Activated CD4-positive, alpha-beta T cell treated with anti-CD3 and anti-CD28 coated beads for 36 hours (primary cell): Measurements from ENCODE around the gene RRP9. TPM values are rescaled to one million over a fixed set of nuclear protein-coding genes. Genes with fewer than 3 reads are reported as not detected.
A peak's percentile ranks its signal among the peaks of the same experiment; 100 is the strongest.

Source experiments
- ATAC-seq: fragments of 200-7000 bp; cut with Tn5 transposase; one replicate; pipeline ENCODE4 v1.10.0; 2021; ENCODE audit warnings: mild to moderate bottlenecking, moderate library complexity
- CTCF ChIA-PET: fragments of 350-600 bp; sonication (Branson Sonifier 250); formaldehyde crosslinking; loops from one replicate; lab custom pipeline; 2021; ENCODE audit warnings: antibody characterized with exemption; lab: Charles Lee
- POLR2A ChIA-PET: fragments of 350-600 bp; sonication (Branson Sonifier 250); formaldehyde crosslinking; loops from one replicate; lab custom pipeline; 2021; ENCODE audit warnings: antibody characterized with exemption, inconsistent platforms; lab: Charles Lee
- DNase-seq: peaks from one replicate; pipeline ENCODE4 v3.0.0-alpha.2; 2020
- H3K27ac Mint-ChIP-seq: one replicate; pipeline ENCODE4 v1.8.0; 2021; ENCODE audit warnings: mixed read lengths
- H3K27me3 Mint-ChIP-seq: one replicate; pipeline ENCODE4 v1.8.0; 2021; ENCODE audit warnings: mixed read lengths
- H3K36me3 Mint-ChIP-seq: one replicate; pipeline ENCODE4 v1.8.0; 2021; ENCODE audit warnings: low read depth, mixed read lengths
- H3K4me1 Mint-ChIP-seq: one replicate; pipeline ENCODE4 v1.8.0; 2021; ENCODE audit warnings: mixed read lengths
- H3K4me3 Mint-ChIP-seq: one replicate; pipeline ENCODE4 v1.8.0; 2021; ENCODE audit warnings: mild to moderate bottlenecking, moderate library complexity, mixed read lengths
- H3K9me3 Mint-ChIP-seq: one replicate; pipeline ENCODE4 v1.8.0; 2021; ENCODE audit warnings: low read depth, mixed read lengths
- intact Hi-C, 2 experiments: fragments of 100-400 bp; cut with DNase I in 1 of 2; cut with micrococcal nuclease in 1 of 2; formaldehyde crosslinking; loops; one replicate each; pipeline versions ENCODE4 v1.14.2 to v1.15.1; 2022 to 2024; cut with DNase I, micrococcal nuclease
- total RNA-seq, 2 experiments: library from RNA; stranded (reverse); gene quantifications; one replicate each; pipeline ENCODE4 v1.2.3, GENCODE V29; 2021

The RRP9 gene
- total RNA-seq, 2 experiments from 2014 or later, result 38.2 to 39.3 TPM

GRCh38 chr3:51945031-51945840, 3.5 kb upstream of the RRP9 start:
- CTCF ChIA-PET, result interaction anchor here (0.8 to 1.6 kb wide), 4 partner anchors 9 to 425 kb away, joined by 3 to 7 read pairs (median 4); partner anchors contain the start of genes ABHD14B and GPR62
- POLR2A ChIA-PET, result no interaction called here
- no peaks in the 10 kb centered on the region for H3K27me3 Mint-ChIP-seq
- H3K36me3 Mint-ChIP-seq, result peaks cover 5% of the 10 kb centered on the region
- ATAC-seq (no peak), DNase-seq (no peak)
- no peak overlapping the region for H3K27ac Mint-ChIP-seq
- H3K4me3 Mint-ChIP-seq, result no peak overlapping the region
- intact Hi-C loops, result loop anchor here in 1 of 2 experiments (10.0 kb wide), 1 partner anchor 1330 kb away; the partner anchor contains the start of genes CISH and MAPKAPK3
- H3K4me1 Mint-ChIP-seq, result peaks cover 15% of the 10 kb centered on the region
- no peaks in the 10 kb centered on the region for H3K9me3 Mint-ChIP-seq

- POLR2A ChIA-PET, result interaction anchor here (0.5 kb wide), 1 partner anchor 333 kb away, joined by 5 read pairs; no protein-coding TSS in a partner anchor
- H3K27ac Mint-ChIP-seq, result no peak overlapping the region
Observed at GRCh38 chr3:51944451-51945021, 2.8 kb upstream of the RRP9 start.

GRCh38 chr3:51943451-51944391, 2.0 kb upstream of the RRP9 start:
- no peak for ATAC-seq
- POLR2A ChIA-PET, result interaction anchor here (0.5 to 0.6 kb wide), 2 partner anchors 34 to 334 kb away, joined by 4 to 5 read pairs; no protein-coding TSS in a partner anchor
- H3K27me3 Mint-ChIP-seq, result no peaks in the 10 kb centered on the region
- H3K36me3 Mint-ChIP-seq, result peaks cover 11% of the 10 kb centered on the region
- intact Hi-C loops, result loop anchor here (2.0 to 10.0 kb wide), 5 partner anchors 113 to 1646 kb away; partner anchors contain the start of genes CISH (in 1 of the 2), DUSP7 (in 1 of the 2), GNL3 (in 1 of the 2) and HYAL3 (in 1 of the 2)
- CTCF ChIA-PET, result interaction anchor here (0.6 to 3.3 kb wide), 8 partner anchors 16 to 211 kb away, joined by 3 to 30 read pairs (median 6); partner anchors contain the start of genes ABHD14A, ABHD14B and POC1A
- peaks cover 26% of the 10 kb centered on the region for H3K4me1 Mint-ChIP-seq
- peak overlapping the region; percentile 84 for H3K4me3 Mint-ChIP-seq
- no peaks in the 10 kb centered on the region for H3K9me3 Mint-ChIP-seq
- no peak overlapping the region for H3K27ac Mint-ChIP-seq
- DNase-seq, result no peak

More at GRCh38 chr3:51944451-51945021, 2.8 kb upstream of the RRP9 start:
- DNase-seq (no peak), ATAC-seq (no peak)
- Mint-ChIP-seq H3K9me3 (no peaks in the 10 kb centered on the region), H3K27me3 (no peaks in the 10 kb centered on the region), H3K4me3 (no peak overlapping the region), H3K36me3 (peaks cover 7% of the 10 kb centered on the region), H3K4me1 (peaks cover 20% of the 10 kb centered on the region)
- intact Hi-C loops, result loop anchor here (5.0 to 10.0 kb wide), 2 partner anchors 1330 to 1647 kb away; partner anchors contain the start of genes CISH (in 1 of the 2), HYAL3 (in 1 of the 2), MAPKAPK3 (in 1 of the 2) and NAA80 (in 1 of the 2)
- CTCF ChIA-PET, result interaction anchor here (0.6 to 1.6 kb wide), 4 partner anchors 29 to 210 kb away, joined by 3 to 7 read pairs (median 4); partner anchors contain the start of genes ABHD14B and POC1A

GRCh38 chr3:51942603-51943450, 1.1 kb upstream of the RRP9 start:
- intact Hi-C loops, result loop anchor here (1.0 to 10.0 kb wide), 23 partner anchors 24 to 1646 kb away; partner anchors contain the start of genes ABHD14B (in 2 of the 2), ACY1 (in 2 of the 2), ALAS1 (in 1 of the 2) and CISH (in 1 of the 2)
- Mint-ChIP-seq H3K4me3 (peak overlapping the region; percentile 84), H3K9me3 (no peaks in the 10 kb centered on the region), H3K27ac (peak overlapping the region; percentile 83), H3K36me3 (peaks cover 15% of the 10 kb centered on the region), H3K27me3 (no peaks in the 10 kb centered on the region), H3K4me1 (peaks cover 33% of the 10 kb centered on the region)
- ChIA-PET CTCF (interaction anchor here (0.5 to 3.3 kb wide), 13 partner anchors 10 to 488 kb away, joined by 3 to 30 read pairs (median 6); partner anchors contain the start of genes ABHD14A, ABHD14B, GPR62 and PCBP4), POLR2A (interaction anchor here (0.6 to 1.1 kb wide), 2 partner anchors 32 to 35 kb away, joined by 3 to 4 read pairs; partner anchors contain the start of gene ABHD14A)
- DNase-seq, result peak; percentile 81
- peak; percentile 37 for ATAC-seq

GRCh38 chr3:51941463-51941797, 274 bp downstream of the RRP9 start:
- DNase-seq (no peak), ATAC-seq (no peak)
- POLR2A ChIA-PET, result interaction anchor here (0.6 to 1.1 kb wide), 7 partner anchors 28 to 1374 kb away, joined by 3 to 13 read pairs (median 3); partner anchors contain the start of genes ACY1, C3orf18, DUSP7 and RPL29
- Mint-ChIP-seq H3K4me3 (peak overlapping the region; percentile 84), H3K4me1 (peaks cover 33% of the 10 kb centered on the region), H3K27ac (peak overlapping the region; percentile 45), H3K27me3 (no peaks in the 10 kb centered on the region), H3K9me3 (no peaks in the 10 kb centered on the region), H3K36me3 (peaks cover 24% of the 10 kb centered on the region)
- intact Hi-C loops, result loop anchor here (5.0 to 10.0 kb wide), 2 partner anchors 1327 to 1644 kb away; partner anchors contain the start of genes CISH (in 1 of the 2), HYAL3 (in 1 of the 2), MAPKAPK3 (in 1 of the 2) and NAA80 (in 1 of the 2)
- CTCF ChIA-PET, result interaction anchor here (0.6 to 3.3 kb wide), 25 partner anchors 9 to 1623 kb away, joined by 3 to 30 read pairs (median 4); partner anchors contain the start of genes ABHD14A, ABHD14B, DUSP7 and IQCF2

- ATAC-seq (no peak), DNase-seq (no peak)
- peaks cover 29% of the 10 kb centered on the region for H3K36me3 Mint-ChIP-seq
- intact Hi-C loops, result loop anchor here (5.0 to 10.0 kb wide), 2 partner anchors 1326 to 1644 kb away; partner anchors contain the start of genes CISH (in 1 of the 2), HYAL3 (in 1 of the 2), MAPKAPK3 (in 1 of the 2) and NAA80 (in 1 of the 2)
- peak overlapping the region; percentile 45 for H3K27ac Mint-ChIP-seq
- peaks cover 33% of the 10 kb centered on the region for H3K4me1 Mint-ChIP-seq
- H3K27me3 Mint-ChIP-seq, result no peaks in the 10 kb centered on the region
- ChIA-PET POLR2A (interaction anchor here (0.6 to 1.1 kb wide), 10 partner anchors 28 to 1373 kb away, joined by 3 to 13 read pairs (median 4); partner anchors contain the start of genes ACY1, C3orf18, DUSP7 and POC1A), CTCF (interaction anchor here (0.6 to 3.3 kb wide), 25 partner anchors 8 to 1623 kb away, joined by 3 to 30 read pairs (median 4); partner anchors contain the start of genes ABHD14A, ABHD14B, DUSP7 and IQCF2)
- no peaks in the 10 kb centered on the region for H3K9me3 Mint-ChIP-seq
- peak overlapping the region; percentile 84 for H3K4me3 Mint-ChIP-seq
Observed at GRCh38 chr3:51940648-51941462, 849 bp downstream of the RRP9 start.

GRCh38 chr3:51938780-51939425, 2.8 kb downstream of the RRP9 start:
- Mint-ChIP-seq H3K4me3 (no peak overlapping the region), H3K27ac (peak overlapping the region; percentile 52), H3K36me3 (peaks cover 41% of the 10 kb centered on the region), H3K4me1 (peaks cover 33% of the 10 kb centered on the region), H3K27me3 (no peaks in the 10 kb centered on the region), H3K9me3 (no peaks in the 10 kb centered on the region)
- CTCF ChIA-PET, result interaction anchor here (0.6 kb wide), 2 partner anchors 218 to 1054 kb away, joined by 3 to 4 read pairs; no protein-coding TSS in a partner anchor
- intact Hi-C loops, result no loop called here
- POLR2A ChIA-PET, result no interaction called here
- DNase-seq, result no peak
- no peak for ATAC-seq

GRCh38 chr3:51937611-51938450, 3.9 kb downstream of the RRP9 start:
- ChIA-PET POLR2A (no interaction called here), CTCF (no interaction called here)
- no peak for DNase-seq
- H3K27me3 Mint-ChIP-seq, result no peaks in the 10 kb centered on the region
- ATAC-seq, result no peak
- intact Hi-C loops, result no loop called here
- no peak overlapping the region for H3K27ac Mint-ChIP-seq
- peaks cover 49% of the 10 kb centered on the region for H3K36me3 Mint-ChIP-seq
- no peak overlapping the region for H3K4me3 Mint-ChIP-seq
- no peaks in the 10 kb centered on the region for H3K9me3 Mint-ChIP-seq
- peaks cover 30% of the 10 kb centered on the region for H3K4me1 Mint-ChIP-seq
